Suprapubic skin (tissue), 4 donors: ENCODE results near the gene ERI3.

Experiments used
- EP300 ChIP-seq: sonication (generic); formaldehyde crosslinking; IDR thresholded peaks from one replicate; pipeline ENCODE4 v1.6.1; 2017; ENCODE audit warnings: antibody characterized with exemption
- POLR2A ChIP-seq, 2 donors: fragments of 450-650 bp; IDR thresholded peaks; one replicate each; pipeline ENCODE4 v1.6.1; 2017; ENCODE audit warnings: antibody characterized with exemption in 2 of 2, mild to moderate bottlenecking in 2 of 2, moderate library complexity in 2 of 2
- POLR2AphosphoS5 ChIP-seq, 3 donors: sonication (generic); formaldehyde crosslinking; IDR thresholded peaks; one replicate each; pipeline ENCODE4 v1.6.1; 2017; ENCODE audit warnings: antibody characterized with exemption in 3 of 3
- TF ChIP-seq, protein P1 (sequence below), 2 donors: fragments of 200-600 bp in 1 of 2; fragments of 450-650 bp in 1 of 2; sonication (generic) in 1 of 2; IDR thresholded peaks; one replicate each; pipeline ENCODE4 v1.5.1; 2016 to 2019; ENCODE audit warnings: antibody characterized with exemption in 2 of 2, mild to moderate bottlenecking in 1 of 2, moderate library complexity in 1 of 2

DNA sequence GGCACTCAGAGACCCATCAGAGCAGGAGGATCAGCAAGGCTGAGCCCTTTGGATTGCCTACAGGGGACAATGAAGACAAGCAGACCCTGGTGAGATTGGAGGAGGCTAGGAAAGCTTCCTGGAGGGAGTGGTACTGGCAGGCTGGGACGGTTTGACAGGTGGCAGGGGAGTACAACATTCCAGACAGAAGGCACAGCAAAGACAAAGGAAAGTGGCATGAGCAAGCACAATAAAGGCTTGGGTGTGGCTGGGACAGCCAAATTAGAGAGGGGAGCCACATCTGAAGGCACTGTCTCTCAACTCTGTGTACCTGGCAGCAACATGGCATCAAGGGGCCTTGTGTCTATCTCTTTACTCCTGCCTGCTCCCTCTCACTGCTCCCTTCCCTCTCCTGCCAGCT lies 103.6 kb downstream of the ERI3 start:
- TF ChIP-seq, protein P1, sequence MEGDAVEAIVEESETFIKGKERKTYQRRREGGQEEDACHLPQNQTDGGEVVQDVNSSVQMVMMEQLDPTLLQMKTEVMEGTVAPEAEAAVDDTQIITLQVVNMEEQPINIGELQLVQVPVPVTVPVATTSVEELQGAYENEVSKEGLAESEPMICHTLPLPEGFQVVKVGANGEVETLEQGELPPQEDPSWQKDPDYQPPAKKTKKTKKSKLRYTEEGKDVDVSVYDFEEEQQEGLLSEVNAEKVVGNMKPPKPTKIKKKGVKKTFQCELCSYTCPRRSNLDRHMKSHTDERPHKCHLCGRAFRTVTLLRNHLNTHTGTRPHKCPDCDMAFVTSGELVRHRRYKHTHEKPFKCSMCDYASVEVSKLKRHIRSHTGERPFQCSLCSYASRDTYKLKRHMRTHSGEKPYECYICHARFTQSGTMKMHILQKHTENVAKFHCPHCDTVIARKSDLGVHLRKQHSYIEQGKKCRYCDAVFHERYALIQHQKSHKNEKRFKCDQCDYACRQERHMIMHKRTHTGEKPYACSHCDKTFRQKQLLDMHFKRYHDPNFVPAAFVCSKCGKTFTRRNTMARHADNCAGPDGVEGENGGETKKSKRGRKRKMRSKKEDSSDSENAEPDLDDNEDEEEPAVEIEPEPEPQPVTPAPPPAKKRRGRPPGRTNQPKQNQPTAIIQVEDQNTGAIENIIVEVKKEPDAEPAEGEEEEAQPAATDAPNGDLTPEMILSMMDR (IDR thresholded peaks at IDR 0.05) = no peak
- no peak for TF ChIP-seq EP300
- no peak for TF ChIP-seq POLR2A (IDR thresholded peaks at IDR 0.05)
- TF ChIP-seq POLR2AphosphoS5 (IDR thresholded peaks at IDR 0.05) = no peak
